GM20431 (cell line): ENCODE data around the gene FOSL1.
"Not testable (repeated sequence)": the region's sequence is repeated elsewhere in the genome, so short reads cannot be mapped to it uniquely, and the experiment has no call there.

Experiments
- in situ Hi-C: fragments of 300-500 bp; cut with MseI, MboI; formaldehyde crosslinking; loops from one replicate; pipeline ENCODE4 v1.15.0; 2020; ENCODE audit warnings: low sequenced_read_pairs; ENCODE audit not compliant: unreplicated experiment

Gene FOSL1

DNA sequence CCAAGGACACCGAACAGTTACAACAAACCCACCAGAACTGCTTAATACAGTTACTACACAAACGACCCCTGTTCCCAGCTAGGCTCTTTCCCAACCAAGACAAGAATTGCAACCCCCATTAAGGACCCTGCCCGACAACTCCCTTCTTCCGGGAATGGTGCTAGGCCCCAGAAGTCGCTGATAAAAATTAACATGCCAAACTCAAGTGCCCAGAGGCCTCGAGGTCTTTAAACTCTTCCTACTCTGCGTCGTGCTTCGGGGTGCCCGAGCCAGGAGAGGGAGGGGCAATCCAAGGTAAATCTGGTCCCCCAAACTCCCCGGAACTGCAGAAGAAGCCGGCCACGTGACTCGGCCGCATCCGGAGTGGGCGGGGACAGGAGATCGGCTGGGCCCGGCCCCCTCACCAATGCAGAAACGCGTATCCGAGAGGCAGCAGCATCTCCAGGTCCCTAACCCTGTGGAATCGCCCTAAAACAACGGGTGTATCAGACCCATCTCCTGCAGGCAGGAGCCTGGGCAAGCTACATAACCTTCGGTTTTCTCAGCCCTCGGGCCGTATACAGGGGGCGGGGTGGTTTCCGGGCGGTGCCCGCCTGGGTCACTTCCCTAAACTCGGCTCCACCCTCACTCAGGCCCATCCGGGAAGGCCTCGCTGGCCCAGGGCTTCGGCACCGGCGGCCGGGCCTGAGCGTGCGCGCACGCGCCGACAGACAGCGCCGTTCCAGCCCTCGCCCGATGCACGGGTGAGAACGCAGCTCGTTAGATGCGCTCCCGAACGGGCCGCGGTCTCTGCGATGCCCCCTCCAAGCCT lies 43.3 kb downstream of the FOSL1 start:
- in situ Hi-C loops = no loop called here

- in situ Hi-C loops = no loop called here
Measured at GRCh38 chr11:65855927-65856363, 44.2 kb downstream of the FOSL1 start.

GRCh38 chr11:65854852-65855837 lies 45.0 kb downstream of the FOSL1 start:
- in situ Hi-C loops = no loop called here

DNA sequence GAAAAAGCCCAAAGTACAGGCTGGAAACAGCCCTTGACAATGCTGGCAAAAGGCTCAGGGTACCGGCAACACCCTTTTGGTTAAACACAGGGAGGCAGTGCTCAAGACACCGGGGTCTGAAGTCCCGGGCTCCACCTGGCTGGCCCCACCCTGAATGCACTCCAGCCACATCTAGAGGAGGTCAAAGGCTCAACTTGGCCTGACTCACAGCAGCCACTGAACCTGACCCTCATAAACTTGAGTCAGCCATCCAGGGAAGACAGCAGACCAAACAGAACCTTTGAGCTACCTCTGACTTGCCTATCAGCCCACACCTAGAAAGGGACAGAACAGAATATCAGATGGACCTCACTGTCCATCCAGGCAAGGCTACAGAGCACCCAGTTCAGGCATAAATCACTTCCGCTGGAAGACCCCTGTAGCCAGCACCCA lies 46.0 kb downstream of the FOSL1 start:
- in situ Hi-C loops = no loop called here

DNA sequence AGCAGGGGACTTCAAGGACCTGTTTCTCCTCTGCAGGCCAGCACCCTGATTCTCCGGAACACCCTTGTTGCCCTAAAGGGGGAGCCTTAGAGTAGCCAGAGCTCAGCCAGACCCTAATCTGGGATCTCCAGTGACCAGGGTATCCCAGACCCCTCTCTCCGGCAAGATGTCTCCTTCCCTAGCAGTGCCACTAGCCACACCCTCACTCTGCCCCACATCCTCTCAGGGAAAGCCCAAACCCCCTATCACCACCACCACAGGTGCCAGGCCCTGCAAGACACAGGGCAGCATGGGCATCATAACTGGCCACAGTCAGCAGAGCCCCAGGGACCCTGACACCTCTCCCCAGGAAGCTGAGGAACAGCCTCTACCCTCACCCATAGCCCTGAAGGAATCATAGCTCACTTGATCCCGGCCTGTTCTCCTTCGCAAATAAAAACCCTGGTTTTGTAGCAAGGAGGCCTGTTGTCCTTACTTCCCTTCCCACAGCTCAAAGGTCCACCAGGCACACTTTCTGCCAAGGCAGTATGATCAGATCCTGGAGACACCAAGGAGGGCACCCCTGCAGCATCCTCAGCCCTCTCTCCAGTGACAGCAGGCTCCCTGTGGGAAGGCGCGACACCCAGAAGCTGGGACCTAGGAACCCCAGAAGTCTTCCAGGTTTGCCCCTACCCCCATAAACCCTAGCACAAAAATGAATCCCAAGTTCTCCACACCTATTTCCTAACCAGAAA lies 46.8 kb downstream of the FOSL1 start:
- in situ Hi-C loops = no loop called here

DNA sequence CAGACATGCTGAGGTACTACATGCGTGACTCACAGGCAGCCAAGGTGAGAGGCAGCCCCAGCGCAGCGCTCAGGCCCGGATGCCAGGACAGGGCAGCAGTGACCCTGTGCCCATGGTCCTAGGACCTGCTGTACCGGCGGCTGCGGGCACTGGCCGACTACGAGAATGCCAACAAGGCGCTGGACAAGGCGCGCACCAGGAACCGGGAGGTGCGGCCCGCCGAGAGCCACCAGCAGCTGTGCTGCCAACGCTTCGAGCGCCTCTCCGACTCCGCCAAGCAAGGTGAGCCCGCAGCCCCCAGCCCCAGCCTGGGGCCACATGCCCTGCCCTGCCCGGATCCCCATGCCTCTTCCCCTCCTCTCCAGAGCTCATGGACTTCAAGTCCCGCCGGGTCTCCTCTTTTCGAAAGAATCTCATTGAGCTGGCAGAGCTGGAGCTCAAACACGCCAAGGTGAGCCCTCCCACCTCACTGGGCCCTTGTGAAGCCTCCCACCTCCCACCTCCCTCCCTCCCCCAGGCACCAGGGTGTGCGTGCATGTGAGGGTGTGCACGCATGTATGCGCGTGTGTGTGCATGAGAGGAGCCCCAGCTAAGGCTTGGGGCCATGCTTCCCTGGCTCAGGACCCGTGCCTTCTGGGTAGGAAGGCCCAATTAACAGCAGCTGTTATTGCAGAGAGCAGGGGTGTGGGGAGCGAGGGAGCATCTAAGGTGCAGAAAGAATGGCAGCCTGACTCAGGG lies 47.5 kb downstream of the FOSL1 start:
- in situ Hi-C loops = no loop called here

DNA sequence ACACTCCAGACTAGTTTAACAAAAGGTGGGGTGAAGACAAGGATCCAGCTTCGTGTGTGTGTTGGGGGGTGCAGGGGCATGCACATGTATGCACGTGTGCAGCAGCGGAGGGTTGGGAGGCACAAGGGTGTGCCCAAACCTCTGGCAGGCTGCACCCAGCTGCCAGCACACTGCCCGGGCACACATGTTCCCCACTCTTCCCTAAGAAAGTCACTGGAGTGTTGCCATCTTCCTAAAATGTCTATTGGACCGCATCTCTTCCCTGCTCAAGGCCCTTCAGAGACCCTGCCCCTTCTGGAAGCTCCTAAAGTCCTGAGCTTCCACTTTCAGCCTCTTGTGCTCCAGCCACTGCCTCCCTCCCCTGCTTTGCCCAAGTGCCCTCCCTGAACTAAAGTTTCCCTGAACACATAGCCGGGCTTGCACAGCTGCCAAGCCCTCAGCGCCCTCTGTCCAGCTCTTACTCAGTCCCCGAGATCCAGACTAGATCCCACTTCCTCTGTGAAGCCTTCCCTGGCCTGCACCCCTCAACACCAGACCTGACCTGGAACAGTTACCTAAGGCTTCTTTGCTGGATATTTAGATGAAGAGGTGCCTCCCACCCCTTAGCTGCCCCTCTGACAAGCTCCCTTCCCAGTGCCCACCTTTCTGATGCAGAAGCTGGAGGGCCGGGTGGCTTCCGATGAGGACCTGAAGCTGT lies 48.2 kb downstream of the FOSL1 start:
- in situ Hi-C loops = no loop called here

DNA sequence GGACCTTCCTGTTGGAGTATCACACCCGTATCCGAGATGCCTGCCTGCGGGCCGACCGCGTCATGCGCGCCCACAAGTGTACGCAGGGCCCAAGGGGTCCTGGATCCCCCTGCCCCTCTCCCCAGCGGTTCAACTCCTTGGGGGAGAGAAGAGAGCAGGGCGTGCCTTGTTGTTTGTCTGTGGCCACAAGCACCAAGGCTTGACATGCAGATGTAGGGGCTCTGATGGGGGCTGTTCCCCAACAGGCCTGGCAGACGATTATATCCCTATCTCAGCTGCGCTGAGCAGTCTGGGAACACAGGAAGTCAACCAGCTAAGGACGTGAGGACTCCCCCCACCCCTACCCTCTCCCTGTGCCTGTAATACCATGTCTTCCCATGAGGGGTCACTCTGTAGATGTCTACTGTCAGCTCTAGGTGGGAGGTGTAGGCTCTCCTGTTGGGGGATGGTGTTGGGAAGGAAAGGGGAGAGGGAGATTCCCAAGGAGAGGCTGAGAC lies 49.1 kb downstream of the FOSL1 start:
- in situ Hi-C loops = no loop called here

- in situ Hi-C loops = no loop called here
Measured at GRCh38 chr11:65850217-65851082, 49.7 kb downstream of the FOSL1 start.

GRCh38 chr11:65849771-65850216 lies 50.4 kb downstream of the FOSL1 start:
- in situ Hi-C loops = no loop called here

GRCh38 chr11:65849366-65849765 lies 50.8 kb downstream of the FOSL1 start:
- in situ Hi-C loops = no loop called here

- in situ Hi-C loops = not testable (repeated sequence)
Measured at GRCh38 chr11:65848693-65849092, 51.5 kb downstream of the FOSL1 start.

GRCh38 chr11:65847746-65848145 lies 52.4 kb downstream of the FOSL1 start:
- in situ Hi-C loops = no loop called here

DNA sequence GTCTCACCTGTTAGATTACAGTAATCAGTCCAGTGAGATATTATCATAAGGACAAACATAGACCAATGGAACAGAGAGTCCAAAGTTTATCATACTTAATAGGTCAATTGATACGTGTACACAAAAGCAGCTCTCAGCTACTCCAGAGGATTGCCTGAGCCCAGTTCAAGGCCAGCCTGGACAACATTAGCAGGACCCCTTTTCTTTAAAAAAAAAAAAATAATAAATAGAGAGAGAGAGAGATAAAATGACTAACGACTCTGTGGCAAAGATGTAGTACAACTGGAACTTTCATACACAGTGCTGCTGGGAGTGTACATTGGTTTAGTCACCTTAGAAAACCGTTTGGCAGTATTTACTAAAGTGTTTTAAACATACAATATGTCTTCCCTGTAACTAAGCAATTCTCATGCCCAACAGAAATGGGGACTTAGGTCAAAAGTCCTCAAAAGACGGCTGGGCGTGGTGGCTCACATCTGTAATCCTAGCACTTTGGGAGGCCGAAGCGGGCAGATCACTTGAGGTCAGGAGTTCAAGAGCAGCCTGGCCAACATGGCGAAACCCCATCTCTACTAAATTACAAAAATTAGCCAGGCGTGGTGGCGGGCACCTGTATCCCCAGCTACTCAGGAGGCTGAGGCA lies 55.8 kb downstream of the FOSL1 start:
- in situ Hi-C loops = no loop called here

DNA sequence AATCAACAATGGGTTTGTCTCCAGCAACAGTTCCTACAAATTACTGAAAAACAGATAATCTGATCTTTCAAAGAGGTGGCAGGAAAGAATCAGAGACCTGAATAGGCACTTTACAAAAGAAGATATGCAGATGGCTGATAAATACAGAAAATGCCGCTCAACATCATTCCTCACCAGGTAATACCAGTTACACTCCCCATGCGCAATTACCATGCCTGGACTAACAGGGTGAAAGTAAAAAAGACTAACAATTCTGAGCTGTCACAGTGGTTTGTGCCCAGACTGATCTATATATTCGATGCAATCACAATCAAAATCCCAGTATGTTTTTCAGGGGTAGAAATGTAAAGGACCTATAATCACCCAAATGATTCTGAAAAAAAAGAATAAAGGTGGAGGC lies 56.4 kb downstream of the FOSL1 start:
- in situ Hi-C loops = no loop called here

DNA sequence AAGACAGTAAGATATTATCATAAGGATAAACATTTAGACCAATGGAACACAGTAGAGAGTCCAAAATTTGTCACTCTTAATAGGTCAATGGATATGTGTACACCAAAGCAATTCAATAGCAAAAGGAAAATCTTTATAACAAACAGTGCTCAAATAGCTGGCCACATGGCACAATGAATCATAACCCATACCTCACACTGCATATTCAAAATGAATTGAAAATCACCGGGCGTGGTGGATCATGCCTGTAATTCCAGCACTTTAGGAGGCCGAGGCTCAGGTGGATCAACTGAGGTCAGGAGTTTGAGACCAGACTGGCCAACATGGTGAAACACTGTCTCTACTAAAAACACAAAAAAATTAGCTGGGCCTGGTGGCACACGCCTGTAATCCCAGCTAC lies 58.0 kb downstream of the FOSL1 start:
- in situ Hi-C loops = no loop called here
